Left forelimb (tissue), 1 donor: Measurements from ENCODE around the gene GEN1.
"Not testable (repeated sequence)": the region's sequence is repeated elsewhere in the genome, so short reads cannot be mapped to it uniquely, and the experiment has no call there.

Experiments
- DNase-seq: peaks from one replicate; pipeline ENCODE4 v3.0.0-alpha.2; 2018; ENCODE audit warnings: low spot score

The GEN1 gene

DNA sequence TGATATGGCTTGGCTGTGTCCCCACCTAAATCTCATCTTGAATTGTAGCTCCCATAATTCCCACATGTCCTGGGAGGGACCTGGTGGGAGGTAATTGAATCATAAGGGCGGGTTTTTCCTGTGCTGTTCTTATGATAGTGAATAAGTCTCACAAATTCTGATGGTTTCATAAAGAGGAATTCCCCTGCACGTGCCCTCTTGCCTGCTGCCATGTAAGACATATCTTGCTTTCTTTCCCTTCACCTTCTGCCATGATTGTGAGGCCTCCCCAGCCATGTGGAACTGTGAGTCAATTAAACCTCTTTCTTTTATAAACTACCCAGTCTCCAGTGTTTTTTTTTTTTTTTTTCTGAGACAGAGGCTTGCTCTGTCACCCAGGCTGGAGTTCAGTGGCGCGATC, 69.7 kb downstream of the GEN1 start:
- DNase-seq = not testable (repeated sequence)

DNA sequence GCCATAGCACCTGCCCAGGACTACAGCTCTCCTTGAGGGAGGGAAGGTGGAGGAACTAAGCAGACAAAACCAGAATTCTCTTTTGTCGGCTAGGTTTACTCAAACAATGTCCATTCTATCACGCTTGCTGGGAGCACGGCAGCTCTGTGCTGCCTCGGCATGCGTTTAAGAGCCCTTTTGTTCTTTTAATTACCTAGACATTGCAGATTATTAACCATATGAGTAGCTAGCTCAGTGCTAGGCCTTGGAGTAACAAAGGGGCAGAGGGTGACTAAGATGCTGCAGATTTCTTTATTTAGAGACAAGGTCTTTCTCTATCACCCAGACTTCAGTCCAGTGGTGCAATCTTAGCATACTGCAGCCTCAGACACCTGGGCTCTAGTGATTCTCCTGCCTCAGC, 73.4 kb downstream of the GEN1 start:
- no peak for DNase-seq

DNA sequence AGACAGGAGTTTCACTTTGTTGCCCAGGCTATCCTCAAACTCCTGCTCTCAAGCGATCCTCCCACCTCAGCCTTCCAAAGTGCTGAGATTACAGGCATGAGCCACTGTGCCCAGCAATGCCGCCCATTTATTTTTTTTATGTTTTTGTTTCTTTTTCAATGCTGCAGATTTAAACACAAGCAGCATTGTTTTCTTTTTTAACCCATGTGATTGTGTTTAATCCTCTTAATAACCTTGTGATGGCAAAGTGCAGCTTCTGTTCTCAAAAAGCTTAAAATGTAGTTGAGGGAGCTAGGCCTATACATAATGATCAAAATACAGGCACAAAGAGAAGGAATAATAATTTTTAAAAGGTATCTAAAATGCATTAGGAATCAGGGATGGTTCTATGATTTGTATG, 73.8 kb downstream of the GEN1 start:
- DNase-seq = no peak

DNA sequence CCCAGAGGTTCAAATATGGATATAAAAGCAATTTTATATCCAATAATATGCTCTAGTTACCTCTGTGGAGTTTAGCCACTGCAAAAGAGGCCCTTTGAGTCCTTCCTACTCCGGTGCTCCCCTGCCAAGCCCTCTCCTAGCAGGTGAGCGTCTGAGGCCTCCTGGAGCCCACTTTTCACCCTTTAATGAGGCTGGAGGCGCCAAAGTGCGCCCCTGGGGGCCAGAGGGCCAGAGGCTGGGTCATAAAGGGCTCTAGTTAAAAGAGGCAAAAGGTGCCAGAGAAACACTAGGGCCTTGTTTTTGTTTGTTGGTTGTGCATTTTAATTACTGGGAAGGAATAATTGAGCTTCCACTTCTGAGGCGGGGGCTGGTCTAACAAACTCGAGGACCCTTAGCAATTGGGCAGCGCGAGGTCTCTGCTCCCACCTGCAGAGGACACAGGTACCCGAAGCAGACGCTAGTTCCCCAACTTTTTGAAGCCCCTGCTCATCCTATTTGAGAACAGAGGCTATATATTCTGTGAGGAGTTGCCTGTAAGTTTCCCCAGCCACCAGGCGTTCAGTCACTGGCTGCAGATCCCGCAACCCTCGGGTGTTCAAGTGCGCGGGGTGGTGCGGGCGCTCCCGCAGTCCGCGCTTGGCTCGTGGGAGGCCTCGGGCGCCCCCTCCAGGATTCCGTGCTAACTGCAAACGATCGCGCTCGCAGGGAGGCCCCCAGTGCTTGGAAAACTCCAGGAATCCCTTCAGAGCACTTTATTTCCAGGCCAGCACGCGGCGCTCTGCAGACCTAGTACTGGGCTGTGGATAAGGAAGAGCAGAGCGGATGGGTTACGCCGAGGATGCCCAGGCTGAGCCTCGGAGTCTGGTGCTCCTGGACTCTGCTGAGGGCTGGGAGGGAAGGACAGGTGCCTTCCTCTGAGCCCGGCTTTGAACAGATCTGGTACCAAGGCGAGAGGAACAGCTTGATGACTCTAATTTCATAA, 76.4 kb downstream of the GEN1 start:
- peak; percentile 81 for DNase-seq

DNA sequence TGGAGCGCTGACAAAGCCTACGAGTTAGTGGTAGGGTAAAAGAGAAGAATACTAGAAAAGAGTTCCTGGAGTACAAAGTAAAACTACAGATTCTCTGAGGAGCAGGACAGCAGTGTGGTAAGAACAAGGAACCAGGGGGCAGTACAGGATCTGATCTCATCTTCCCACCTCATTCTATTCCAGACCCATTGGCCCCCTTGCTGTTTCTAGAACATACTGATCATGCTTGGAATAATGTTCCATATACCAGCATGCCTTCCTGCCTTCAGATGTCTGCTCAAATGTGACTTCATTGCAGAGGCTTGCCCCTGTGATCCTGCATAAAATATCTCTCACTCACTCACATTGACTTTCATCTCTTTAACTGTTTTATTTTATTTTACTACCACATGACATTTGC, 81.6 kb downstream of the GEN1 start:
- DNase-seq = no peak
